Measurements from ENCODE around the gene PRDX1. TPM values are rescaled to one million over a fixed set of nuclear protein-coding genes. Genes with fewer than 3 reads are reported as not detected.
A peak's percentile ranks its signal among the peaks of the same experiment; 100 is the strongest.

Gene PRDX1
- total RNA-seq, 1 donor from 2014 or later: 335 TPM

DNA sequence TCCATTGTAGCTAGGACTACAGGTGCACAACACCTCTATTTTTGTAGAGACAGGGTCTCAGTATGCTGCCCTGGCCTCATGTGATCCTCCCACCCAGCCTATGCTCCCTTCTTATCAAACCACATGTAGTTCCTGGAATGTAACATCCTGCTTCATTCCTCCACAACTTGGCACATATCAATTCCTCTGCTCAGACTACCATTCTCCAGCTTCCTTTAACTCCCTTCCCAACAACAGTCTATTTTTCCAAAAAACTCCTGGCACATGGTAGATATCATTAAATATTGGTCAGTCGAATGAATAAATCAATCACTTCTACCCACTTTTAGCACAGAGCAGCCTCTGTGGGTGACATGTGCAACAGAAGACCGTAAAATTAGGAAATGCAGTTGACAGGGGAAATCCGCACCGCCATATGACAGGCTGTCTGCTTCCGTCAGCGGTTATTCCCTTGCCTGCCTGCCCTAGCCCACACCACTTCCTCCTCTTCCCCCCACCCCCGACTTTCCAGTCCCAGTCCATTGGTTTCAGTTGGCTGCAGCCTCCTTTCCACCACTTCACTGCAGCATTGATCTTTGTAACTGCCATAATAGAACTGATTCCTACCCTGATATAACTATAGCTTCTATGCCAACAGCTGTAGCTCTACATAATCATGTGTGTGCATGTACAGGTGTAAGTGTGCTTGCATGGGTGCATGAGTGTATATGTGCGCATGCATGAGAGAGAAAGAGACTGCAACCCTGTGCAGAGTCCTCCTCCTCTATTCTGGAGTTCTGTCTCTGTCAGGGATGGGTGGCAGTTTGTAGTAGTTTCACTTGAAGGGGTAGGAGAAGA is 22.1 kb upstream of the PRDX1 start:
- Mint-ChIP-seq H3K36me3 (no peaks in the 10 kb centered on the region), H3K4me3 (no peak overlapping the region), H3K4me1 (ENCODE audit: unreplicated experiment) (no peaks in the 10 kb centered on the region), H3K27ac (peak overlapping the region; percentile 21), H3K27me3 (peaks cover 49% of the 10 kb centered on the region), H3K9me3 (no peaks in the 10 kb centered on the region)
- TF ChIP-seq, protein P1, sequence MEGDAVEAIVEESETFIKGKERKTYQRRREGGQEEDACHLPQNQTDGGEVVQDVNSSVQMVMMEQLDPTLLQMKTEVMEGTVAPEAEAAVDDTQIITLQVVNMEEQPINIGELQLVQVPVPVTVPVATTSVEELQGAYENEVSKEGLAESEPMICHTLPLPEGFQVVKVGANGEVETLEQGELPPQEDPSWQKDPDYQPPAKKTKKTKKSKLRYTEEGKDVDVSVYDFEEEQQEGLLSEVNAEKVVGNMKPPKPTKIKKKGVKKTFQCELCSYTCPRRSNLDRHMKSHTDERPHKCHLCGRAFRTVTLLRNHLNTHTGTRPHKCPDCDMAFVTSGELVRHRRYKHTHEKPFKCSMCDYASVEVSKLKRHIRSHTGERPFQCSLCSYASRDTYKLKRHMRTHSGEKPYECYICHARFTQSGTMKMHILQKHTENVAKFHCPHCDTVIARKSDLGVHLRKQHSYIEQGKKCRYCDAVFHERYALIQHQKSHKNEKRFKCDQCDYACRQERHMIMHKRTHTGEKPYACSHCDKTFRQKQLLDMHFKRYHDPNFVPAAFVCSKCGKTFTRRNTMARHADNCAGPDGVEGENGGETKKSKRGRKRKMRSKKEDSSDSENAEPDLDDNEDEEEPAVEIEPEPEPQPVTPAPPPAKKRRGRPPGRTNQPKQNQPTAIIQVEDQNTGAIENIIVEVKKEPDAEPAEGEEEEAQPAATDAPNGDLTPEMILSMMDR (conservative IDR thresholded peaks at IDR 0.05): no peak
- no peak for DNase-seq (ENCODE audit: extremely low spot score, unreplicated experiment)

DNA sequence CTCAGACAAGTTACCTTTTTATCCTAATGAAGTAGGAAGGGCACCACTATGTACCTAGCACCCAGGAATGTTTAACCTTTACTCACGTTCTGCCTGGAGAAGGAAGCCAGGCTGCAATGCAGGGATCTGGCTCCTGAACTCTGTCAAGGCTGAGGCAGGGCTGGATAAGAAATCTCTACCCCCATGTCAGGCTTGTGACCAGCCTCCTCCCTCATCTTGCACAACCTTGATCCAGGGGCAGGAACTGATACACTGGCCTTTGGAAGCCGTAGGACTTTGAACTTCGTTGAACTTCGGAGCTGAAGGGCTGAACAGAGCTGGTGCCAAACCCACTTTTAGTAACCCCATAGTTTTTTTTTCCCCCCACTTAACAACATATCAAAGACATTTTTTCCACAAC is 20.9 kb upstream of the PRDX1 start:
- no peak overlapping the region for H3K4me3 Mint-ChIP-seq
- no peak for DNase-seq (ENCODE audit: extremely low spot score, unreplicated experiment)

GRCh38 chr1:45541193-45541592 is 19.5 kb upstream of the PRDX1 start:
- H3K9me3 Mint-ChIP-seq: no peaks in the 10 kb centered on the region
- TF ChIP-seq, protein P1 (conservative IDR thresholded peaks at IDR 0.05): no peak
- no peak overlapping the region for H3K27ac Mint-ChIP-seq
- H3K27me3 Mint-ChIP-seq: peaks cover 57% of the 10 kb centered on the region
- no peaks in the 10 kb centered on the region for H3K36me3 Mint-ChIP-seq
- H3K4me3 Mint-ChIP-seq: no peak overlapping the region
- H3K4me1 Mint-ChIP-seq (ENCODE audit: unreplicated experiment): peaks cover 12% of the 10 kb centered on the region
- DNase-seq (ENCODE audit: extremely low spot score, unreplicated experiment): no peak

More for the DNA sequence above, 20.9 kb upstream of the PRDX1 start:
- no peaks in the 10 kb centered on the region for H3K4me1 Mint-ChIP-seq (ENCODE audit: unreplicated experiment)
- H3K36me3 Mint-ChIP-seq: no peaks in the 10 kb centered on the region
- H3K27me3 Mint-ChIP-seq: peaks cover 49% of the 10 kb centered on the region
- no peaks in the 10 kb centered on the region for H3K9me3 Mint-ChIP-seq
- peak overlapping the region; percentile 54 for H3K27ac Mint-ChIP-seq
- TF ChIP-seq, protein P1 (conservative IDR thresholded peaks at IDR 0.05): no peak

GRCh38 chr1:45536886-45537285 is 15.2 kb upstream of the PRDX1 start:
- TF ChIP-seq, protein P1 (conservative IDR thresholded peaks at IDR 0.05): no peak
- no peak overlapping the region for H3K4me3 Mint-ChIP-seq
- H3K27ac Mint-ChIP-seq: peak overlapping the region; percentile 4

DNA sequence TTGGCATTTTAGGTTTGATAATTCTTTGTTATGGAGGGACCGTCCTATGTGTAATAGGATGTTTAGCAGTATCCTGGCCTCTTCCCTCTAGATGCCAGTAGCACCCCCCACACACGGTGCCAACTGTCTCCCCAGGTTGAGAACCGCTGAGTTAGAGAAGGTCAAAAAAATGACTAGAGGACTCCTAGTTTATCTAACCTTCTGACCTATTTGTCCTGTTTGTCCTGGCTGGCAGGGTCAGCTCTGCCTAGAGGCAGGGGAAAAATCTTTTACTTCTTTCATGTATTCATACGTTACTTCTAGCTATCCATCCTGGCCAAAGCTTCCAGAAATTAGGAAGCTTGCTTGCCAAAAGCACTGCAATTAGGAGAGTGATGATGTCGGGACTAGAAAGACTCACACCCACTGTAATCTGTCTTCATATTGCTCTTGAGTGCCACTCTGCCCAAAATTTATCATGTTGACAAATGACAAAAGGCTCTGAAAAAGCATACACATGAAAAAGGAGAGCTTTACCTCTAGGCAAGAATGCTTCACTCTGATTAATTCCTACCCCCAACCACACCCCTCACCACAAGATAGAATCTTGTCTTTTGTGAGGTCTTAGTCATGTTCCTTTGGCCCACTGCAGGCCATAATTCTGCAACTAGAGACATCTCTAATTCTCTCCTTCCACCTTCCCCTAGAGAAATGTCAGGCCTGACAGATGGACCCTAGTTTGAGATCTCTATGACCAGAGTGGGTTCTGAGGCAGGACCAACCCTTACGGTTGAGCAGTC is 14.5 kb upstream of the PRDX1 start:
- Mint-ChIP-seq H3K9me3 (no peaks in the 10 kb centered on the region), H3K4me1 (ENCODE audit: unreplicated experiment) (peaks cover 13% of the 10 kb centered on the region), H3K27ac (peak overlapping the region; percentile 19), H3K4me3 (no peak overlapping the region), H3K36me3 (no peaks in the 10 kb centered on the region), H3K27me3 (peaks cover 38% of the 10 kb centered on the region)
- TF ChIP-seq, protein P1 (conservative IDR thresholded peaks at IDR 0.05): no peak
- no peak for DNase-seq (ENCODE audit: extremely low spot score, unreplicated experiment)

More at GRCh38 chr1:45536886-45537285, 15.2 kb upstream of the PRDX1 start:
- no peaks in the 10 kb centered on the region for H3K9me3 Mint-ChIP-seq
- peaks cover 40% of the 10 kb centered on the region for H3K27me3 Mint-ChIP-seq
- peaks cover 13% of the 10 kb centered on the region for H3K4me1 Mint-ChIP-seq (ENCODE audit: unreplicated experiment)
- DNase-seq (ENCODE audit: extremely low spot score, unreplicated experiment): no peak
- H3K36me3 Mint-ChIP-seq: no peaks in the 10 kb centered on the region
